Gastrocnemius medialis (tissue), 4 donors: ENCODE data around the gene DNAAF5. TPM values are rescaled to one million over a fixed set of nuclear protein-coding genes. Genes with fewer than 3 reads are reported as not detected.
A peak's percentile ranks its signal among the peaks of the same experiment; 100 is the strongest.

ENCODE experiments used
- ATAC-seq, 2 donors: fragments of 150-250 bp; one replicate each; pipeline ENCODE4 v1.9.1; 2016
- DNase-seq, 2 donors: peaks; one replicate each; pipeline ENCODE4 v3.0.0-alpha.2; 2019
- H3K27ac ChIP-seq, 4 donors: fragments of 200-600 bp; sonication (generic); 1 replicate in 1 of 4; 2 replicates in 3 of 4; pipeline ENCODE4 v1.5.1; 2016 to 2018; ENCODE audit warnings: mild to moderate bottlenecking in 2 of 4, moderate library complexity in 1 of 4
- H3K27me3 ChIP-seq, 3 donors: fragments of 200-600 bp; sonication (generic) in 2 of 3; 1 replicate in 1 of 3; 2 replicates in 2 of 3; pipeline versions ENCODE4 v1.5.1 to v1.6.0; 2016 to 2019; ENCODE audit warnings: mild to moderate bottlenecking in 1 of 3, moderate library complexity in 1 of 3
- H3K36me3 ChIP-seq, 2 donors: fragments of 200-600 bp; sonication (generic) in 1 of 2; one replicate each; pipeline ENCODE4 v1.5.1; 2017 to 2018
- H3K4me1 ChIP-seq, 2 donors: fragments of 200-600 bp; sonication (generic) in 1 of 2; one replicate each; pipeline ENCODE4 v1.5.1; 2016 to 2017; ENCODE audit warnings: mild to moderate bottlenecking in 2 of 2
- H3K4me3 ChIP-seq, 4 donors: fragments of 200-600 bp; sonication (generic) in 3 of 4; 1 replicate in 1 of 4; 2 replicates in 3 of 4; pipeline ENCODE4 v1.5.1; 2016 to 2019; ENCODE audit warnings: mild to moderate bottlenecking in 2 of 4
- H3K9me3 ChIP-seq, 3 donors: fragments of 200-600 bp; sonication (generic) in 2 of 3; 1 replicate in 1 of 3; 2 replicates in 2 of 3; pipeline ENCODE4 v1.5.1; 2016 to 2019
- CTCF ChIP-seq, 5 experiments: fragments of 450-650 bp in 3 of 5; fragments of 200-600 bp in 2 of 5; sonication (generic) in 2 of 5; IDR thresholded peaks in 4 of 5; conservative IDR thresholded peaks in 1 of 5; 1 replicate in 4 of 5; 2 replicates in 1 of 5; pipeline ENCODE4 v1.5.1; 2016 to 2019; ENCODE audit warnings: antibody characterized with exemption in 5 of 5, mild to moderate bottlenecking in 3 of 5, moderate library complexity in 3 of 5
- POLR2A ChIP-seq, 2 donors: fragments of 450-650 bp; IDR thresholded peaks; one replicate each; pipeline ENCODE4 v1.6.1; 2017; ENCODE audit warnings: antibody characterized with exemption in 2 of 2, mild to moderate bottlenecking in 2 of 2, moderate library complexity in 2 of 2
- in situ Hi-C, 4 donors: fragments of 200-750 bp; cut with MboI; loops; one replicate each; pipeline versions ENCODE4 v1.15.0 to v1.8.0; 2017; ENCODE audit warnings: low sequenced_read_pairs in 4 of 4
- intact Hi-C: fragments of 100-400 bp; cut with DNase I; formaldehyde crosslinking; loops from one replicate; pipeline ENCODE4 v1.15.1; 2023; ENCODE audit warnings: low total_unique reads
- total RNA-seq, 4 donors: library from RNA; depleted of rRNA; stranded (reverse); fragments of >200 nt; gene quantifications; one replicate each; pipeline versions ENCODE4 v1.1.0 to v1.2.3, GENCODE V29; 2016

The DNAAF5 gene
- total RNA-seq, 4 donors from 2014 or later: 22.4 to 36.2 (median 30.6) TPM

- no peaks in the 10 kb centered on the region for H3K9me3 ChIP-seq
- peaks cover 90 to 95% of the 10 kb centered on the region in 2 donors for H3K4me1 ChIP-seq
- TF ChIP-seq CTCF (IDR thresholded peaks at IDR 0.05 in 4 of 5, conservative IDR thresholded peaks at IDR 0.05 in 1 of 5) (no peak), POLR2A (IDR thresholded peaks at IDR 0.05) (peak; percentile 55 to 70)
- intact Hi-C loops (loop anchor here (2.0 kb wide), 1 partner anchor 34 kb away; no protein-coding TSS in a partner anchor), in situ Hi-C loops (loop anchor here in 2 of 4 donors (10.0 kb wide), 1 partner anchor 46 kb away; the partner anchor contains the start of gene GET4 (in 2 of the 2))
- no peaks in the 10 kb centered on the region for H3K27me3 ChIP-seq
- peak; percentile 55 to 68 for DNase-seq
- H3K27ac ChIP-seq: peak overlapping the region; percentile 91 to 96 (median 94)
- no peaks in the 10 kb centered on the region for H3K36me3 ChIP-seq
- H3K4me3 ChIP-seq: no peak overlapping the region
- peak; percentile 76 to 80 for ATAC-seq
These were observed 102.5 kb downstream of the DNAAF5 start for GRCh38 chr7:828793-829561.

- no peaks in the 10 kb centered on the region for H3K27me3 ChIP-seq
- intact Hi-C loops: no loop called here
- no peaks in the 10 kb centered on the region for H3K9me3 ChIP-seq
- no peak for TF ChIP-seq CTCF (IDR thresholded peaks at IDR 0.05 in 4 of 5, conservative IDR thresholded peaks at IDR 0.05 in 1 of 5)
- peak in 1 of 2 donors; percentile 31 for TF ChIP-seq POLR2A (IDR thresholded peaks at IDR 0.05)
- peak overlapping the region in 1 of 4 donors; percentile 5 for H3K4me3 ChIP-seq
- H3K4me1 ChIP-seq: peaks cover 79 to 89% of the 10 kb centered on the region in 2 donors
- H3K36me3 ChIP-seq: no peaks in the 10 kb centered on the region
- in situ Hi-C loops: no loop called here
- DNase-seq (no peak), ATAC-seq (no peak)
- H3K27ac ChIP-seq: peak overlapping the region; percentile 91 to 96 (median 94)
These were observed 103.6 kb downstream of the DNAAF5 start for GRCh38 chr7:830069-830468.

- intact Hi-C loops: no loop called here
- DNase-seq (peak in 1 of 2 donors; percentile 63), ATAC-seq (peak; percentile 83 to 87)
- Histone ChIP-seq H3K36me3 (no peaks in the 10 kb centered on the region), H3K4me1 (peaks cover 78 to 91% of the 10 kb centered on the region in 2 donors), H3K9me3 (no peaks in the 10 kb centered on the region), H3K4me3 (peak overlapping the region; percentile 27 to 42 (median 35)), H3K27ac (peak overlapping the region; percentile 91 to 96 (median 94)), H3K27me3 (no peaks in the 10 kb centered on the region)
- in situ Hi-C loops: no loop called here
- TF ChIP-seq CTCF (IDR thresholded peaks at IDR 0.05 in 4 of 5, conservative IDR thresholded peaks at IDR 0.05 in 1 of 5): no peak
- TF ChIP-seq POLR2A (IDR thresholded peaks at IDR 0.05): peak; percentile 60 to 83
These were observed 105.2 kb downstream of the DNAAF5 start for GRCh38 chr7:831596-832166.

GRCh38 chr7:832167-832967 is 105.9 kb downstream of the DNAAF5 start, which contains the start of gene SUN1:
Gene SUN1 (plus strand): TSS chr7:832476. CDS start chr7:832525, 49 bp downstream.
- in situ Hi-C loops: no loop called here
- DNase-seq (peak in 1 of 2 donors; percentile 68), ATAC-seq (peak; percentile 19 to 23)
- Histone ChIP-seq H3K4me3 (peak within 1 kb of the TSS; percentile 27 to 42 (median 35)), H3K36me3 (no peaks in the 10 kb centered on the region), H3K27ac (peak within 1 kb of the TSS; percentile 91 to 96 (median 94)), H3K9me3 (no peaks in the 10 kb centered on the region), H3K4me1 (peaks cover 78 to 92% of the 10 kb centered on the region in 2 donors), H3K27me3 (no peaks in the 10 kb centered on the region)
- intact Hi-C loops: no loop called here
- no peak for TF ChIP-seq POLR2A (IDR thresholded peaks at IDR 0.05)
- TF ChIP-seq CTCF (IDR thresholded peaks at IDR 0.05 in 4 of 5, conservative IDR thresholded peaks at IDR 0.05 in 1 of 5): peak in 1 of 5 experiments; percentile 8
